DOHH2 (cell line): Measurements from ENCODE around the gene NPR3.

Experiments used
- H3F3A ChIP-seq: fragments of 200-600 bp; sonication (generic), shearing (Covaris generic); 2 replicates; pipeline ENCODE4 v1.6.0; 2016; ENCODE audit warnings: antibody characterized with exemption, mild to moderate bottlenecking; ENCODE audit not compliant: control insufficient read depth, insufficient read depth
- H3K27ac ChIP-seq: fragments of 200-600 bp; sonication (generic); 2 replicates; pipeline ENCODE4 v1.5.1; 2014; ENCODE audit warnings: low read depth, mild to moderate bottlenecking, low read length, moderate library complexity
- H3K27me3 ChIP-seq: fragments of 200-600 bp; sonication (generic); 2 replicates; pipeline ENCODE4 v1.6.1; 2014; ENCODE audit warnings: mild to moderate bottlenecking, low read length, mixed read lengths; ENCODE audit not compliant: control insufficient read depth
- H3K36me3 ChIP-seq: fragments of 200-600 bp; sonication (generic); 2 replicates; pipeline ENCODE4 v1.6.1; 2014; ENCODE audit warnings: mild to moderate bottlenecking, low read length, moderate library complexity, mixed read lengths; ENCODE audit not compliant: control insufficient read depth
- H3K4me1 ChIP-seq: fragments of 200-600 bp; sonication (generic); 2 replicates; pipeline ENCODE4 v1.6.1; 2014; ENCODE audit warnings: mild to moderate bottlenecking, low read length, mixed read lengths; ENCODE audit not compliant: control insufficient read depth
- H3K4me2 ChIP-seq: fragments of 200-600 bp; sonication (generic); 2 replicates; pipeline ENCODE4 v1.6.0; 2014; ENCODE audit warnings: mild to moderate bottlenecking, low read length, moderate library complexity
- H3K4me3 ChIP-seq: fragments of 200-600 bp; sonication (generic); 2 replicates; pipeline ENCODE4 v1.5.1; 2014; ENCODE audit warnings: mild to moderate bottlenecking, low read length, mixed read lengths
- H3K79me2 ChIP-seq: fragments of 200-600 bp; sonication (generic); 2 replicates; pipeline ENCODE4 v1.6.1; 2014; ENCODE audit warnings: mild to moderate bottlenecking, low read length, mixed read lengths; ENCODE audit not compliant: control insufficient read depth
- H3K9me2 ChIP-seq: fragments of 200-600 bp; sonication (generic); replicated peaks from 2 replicates; pipeline ENCODE4 v1.6.1; 2014; ENCODE audit warnings: mild to moderate bottlenecking, low read length, mixed read lengths; ENCODE audit not compliant: control insufficient read depth
- H3K9me3 ChIP-seq: fragments of 200-600 bp; sonication (generic); 2 replicates; pipeline ENCODE4 v1.6.1; 2014; ENCODE audit warnings: antibody characterized with exemption, low read length, mixed read lengths; ENCODE audit not compliant: control insufficient read depth, insufficient read depth
- H4K20me1 ChIP-seq: fragments of 200-600 bp; sonication (generic); 2 replicates; pipeline ENCODE4 v1.6.0; 2014; ENCODE audit warnings: low read depth, mild to moderate bottlenecking, antibody characterized with exemption, low read length, moderate library complexity; ENCODE audit not compliant: control insufficient read depth, insufficient read depth
- CTCF ChIP-seq: fragments of 200-600 bp; sonication (generic); IDR thresholded peaks from one replicate; pipeline ENCODE4 v1.5.1; 2014; ENCODE audit warnings: antibody characterized with exemption, mild to moderate bottlenecking, low read depth, low read length; ENCODE audit not compliant: poor library complexity, severe bottlenecking
- EZH2phosphoT487 ChIP-seq: fragments of 200-600 bp; sonication (generic); IDR thresholded peaks from 2 replicates; pipeline ENCODE4 v1.6.1; 2017; ENCODE audit warnings: borderline replicate concordance, mild to moderate bottlenecking, antibody characterized with exemption, low read length, moderate library complexity, mixed read lengths

The NPR3 gene

GRCh38 chr5:32769711-32770110 is 58.6 kb downstream of the NPR3 start:
- Histone ChIP-seq H3K36me3 (no peaks in the 10 kb centered on the region), H3K9me2 (no peaks in the 10 kb centered on the region; the same call in 1 of the 2 replicates), H3F3A (no peaks in the 10 kb centered on the region), H3K27me3 (no peaks in the 10 kb centered on the region), H3K4me1 (no peaks in the 10 kb centered on the region), H3K4me2 (no peak overlapping the region), H3K9me3 (no peaks in the 10 kb centered on the region), H4K20me1 (no peaks in the 10 kb centered on the region), H3K4me3 (no peak overlapping the region), H3K79me2 (no peaks in the 10 kb centered on the region), H3K27ac (no peak overlapping the region)
- TF ChIP-seq EZH2phosphoT487, result no peak
- no peak for TF ChIP-seq CTCF

GRCh38 chr5:32770444-32770843 is 59.3 kb downstream of the NPR3 start:
- Histone ChIP-seq H3K79me2 (no peaks in the 10 kb centered on the region), H3K9me2 (no peaks in the 10 kb centered on the region; the same call in 1 of the 2 replicates), H3K36me3 (no peaks in the 10 kb centered on the region), H4K20me1 (no peaks in the 10 kb centered on the region), H3F3A (no peaks in the 10 kb centered on the region), H3K4me1 (no peaks in the 10 kb centered on the region), H3K9me3 (no peaks in the 10 kb centered on the region), H3K4me2 (no peak overlapping the region), H3K27ac (no peak overlapping the region), H3K27me3 (no peaks in the 10 kb centered on the region), H3K4me3 (no peak overlapping the region)
- TF ChIP-seq CTCF, result no peak

GRCh38 chr5:32771037-32771436 is 59.9 kb downstream of the NPR3 start:
- H3K4me3 ChIP-seq, result no peak overlapping the region
- no peaks in the 10 kb centered on the region for H3K79me2 ChIP-seq
- TF ChIP-seq EZH2phosphoT487 (no peak), CTCF (no peak)
- no peaks in the 10 kb centered on the region for H3K4me1 ChIP-seq
- no peaks in the 10 kb centered on the region for H3K27me3 ChIP-seq
- no peaks in the 10 kb centered on the region; the same call in 1 of the 2 replicates for H3K9me2 ChIP-seq
- no peaks in the 10 kb centered on the region for H3F3A ChIP-seq
- no peaks in the 10 kb centered on the region for H3K9me3 ChIP-seq
- H3K27ac ChIP-seq, result no peak overlapping the region
- H3K4me2 ChIP-seq, result no peak overlapping the region
- H4K20me1 ChIP-seq, result no peaks in the 10 kb centered on the region
- H3K36me3 ChIP-seq, result no peaks in the 10 kb centered on the region

- no peak overlapping the region for H3K27ac ChIP-seq
- H3K4me3 ChIP-seq, result no peak overlapping the region
- TF ChIP-seq CTCF (no peak), EZH2phosphoT487 (no peak)
- H3F3A ChIP-seq, result no peaks in the 10 kb centered on the region
- no peaks in the 10 kb centered on the region for H4K20me1 ChIP-seq
- H3K36me3 ChIP-seq, result no peaks in the 10 kb centered on the region
- no peak overlapping the region for H3K4me2 ChIP-seq
- H3K9me3 ChIP-seq, result no peaks in the 10 kb centered on the region
- no peaks in the 10 kb centered on the region for H3K27me3 ChIP-seq
- no peaks in the 10 kb centered on the region for H3K4me1 ChIP-seq
- no peaks in the 10 kb centered on the region for H3K9me2 ChIP-seq
- no peaks in the 10 kb centered on the region for H3K79me2 ChIP-seq
Measured at GRCh38 chr5:32773944-32774343, 62.8 kb downstream of the NPR3 start.
